ENCODE results near the gene B3GNT3.

B3GNT3 gene

DNA sequence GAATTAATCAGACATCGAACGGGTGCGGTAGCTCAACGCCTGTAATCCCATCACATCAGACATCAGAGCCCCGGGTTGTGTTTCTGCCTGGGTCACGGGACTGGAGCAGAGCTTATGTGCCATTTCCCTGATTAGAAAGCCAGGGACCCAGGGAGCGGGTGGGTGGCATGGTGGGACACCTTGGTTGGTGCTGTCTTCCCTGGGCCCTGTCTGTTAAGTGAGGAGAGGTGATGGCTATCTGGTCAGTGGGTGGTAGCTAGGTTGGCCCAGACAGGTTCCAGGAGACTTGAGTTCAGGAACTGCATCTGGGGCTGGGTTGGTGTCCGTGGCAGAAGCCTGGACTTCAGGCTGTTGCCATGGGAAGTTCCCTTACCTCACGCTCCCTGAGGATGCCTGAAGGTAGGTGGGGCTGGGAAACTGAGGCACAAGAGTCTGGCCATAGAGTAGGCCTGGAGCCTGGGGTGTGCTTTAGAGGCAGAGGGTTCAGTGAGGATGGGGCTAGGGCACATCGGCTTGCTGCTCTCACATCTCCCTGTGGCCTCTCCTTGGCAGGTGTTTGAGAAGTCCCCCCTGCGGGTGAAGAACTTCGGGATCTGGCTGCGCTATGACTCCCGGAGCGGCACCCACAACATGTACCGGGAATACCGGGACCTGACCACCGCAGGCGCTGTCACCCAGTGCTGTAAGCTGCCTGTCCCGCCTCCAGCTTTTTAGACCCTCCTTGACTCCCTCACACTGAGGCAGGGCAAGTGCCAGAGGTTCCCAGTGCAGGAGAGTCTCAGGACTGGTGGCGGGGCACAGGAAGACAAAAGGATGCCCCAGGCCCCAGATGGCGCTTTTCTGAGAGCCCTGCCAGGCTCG is 66.8 kb downstream of the B3GNT3 start:
- Histone ChIP-seq H3K27me3 (ENCODE audit: control insufficient read depth, insufficient read depth, low read length) (no peaks in the 10 kb centered on the region), H3K4me3 (ENCODE audit: low read length) (no peak overlapping the region), H3K36me3 (ENCODE audit: control insufficient read depth, insufficient read depth, low read length) (peaks cover 29% of the 10 kb centered on the region), H3K27ac (ENCODE audit: low read length) (no peak overlapping the region), H3K9me3 (ENCODE audit: control insufficient read depth, insufficient read depth, low read length) (no peaks in the 10 kb centered on the region), H3K4me1 (ENCODE audit: control insufficient read depth, insufficient read depth, low read length) (0 out of 2 replicates have a peak, but pooled peaks cover 2% of the 10 kb centered on the region)
- no CpG with 5 or more reads among the region's 23 CpGs for WGBS (ENCODE audit: insufficient coverage, insufficient read length)
- DNase-seq (ENCODE audit: low read depth, low spot score) = no peak

DNA sequence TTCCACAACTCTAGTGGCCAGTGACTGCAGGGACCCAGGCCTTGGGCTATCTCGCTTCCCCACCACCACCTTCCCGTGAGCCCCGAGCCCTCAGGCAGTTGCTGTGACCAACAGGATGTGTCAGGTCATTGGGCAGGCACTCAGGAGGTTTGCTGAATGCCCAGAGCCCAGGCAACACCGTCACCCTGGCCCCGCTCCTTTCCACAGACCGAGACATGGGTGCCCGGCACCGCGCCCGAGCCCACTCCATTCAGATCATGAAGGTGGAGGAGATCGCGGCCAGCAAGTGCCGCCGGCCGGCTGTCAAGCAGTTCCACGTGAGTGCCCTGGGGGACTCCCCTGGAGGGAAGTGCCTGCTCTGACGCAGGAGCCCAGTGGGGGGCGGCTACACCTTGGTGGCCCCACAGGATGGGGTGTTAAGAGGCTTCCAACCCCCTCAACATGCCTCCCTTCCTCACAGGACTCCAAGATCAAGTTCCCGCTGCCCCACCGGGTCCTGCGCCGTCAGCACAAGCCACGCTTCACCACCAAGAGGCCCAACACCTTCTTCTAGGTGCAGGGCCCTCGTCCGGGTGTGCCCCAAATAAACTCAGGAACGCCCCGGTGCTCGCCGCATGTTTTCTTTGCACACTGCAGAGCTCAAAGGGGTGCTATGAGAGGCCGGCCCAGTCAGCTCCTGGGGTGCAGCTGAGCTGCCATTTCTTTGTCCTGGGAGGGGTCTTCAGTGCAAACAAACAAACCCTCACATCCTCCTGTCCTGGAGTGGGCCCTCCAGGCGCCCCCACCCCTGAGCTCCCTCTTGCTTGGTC is 68.0 kb downstream of the B3GNT3 start:
- Histone ChIP-seq H3K9me3 (ENCODE audit: control insufficient read depth, insufficient read depth, low read length) (no peaks in the 10 kb centered on the region), H3K4me3 (ENCODE audit: low read length) (no peak overlapping the region), H3K27me3 (ENCODE audit: control insufficient read depth, insufficient read depth, low read length) (no peaks in the 10 kb centered on the region), H3K36me3 (ENCODE audit: control insufficient read depth, insufficient read depth, low read length) (peaks cover 29% of the 10 kb centered on the region), H3K4me1 (ENCODE audit: control insufficient read depth, insufficient read depth, low read length) (0 out of 2 replicates have a peak, but pooled peaks cover 2% of the 10 kb centered on the region), H3K27ac (ENCODE audit: low read length) (no peak overlapping the region)
- DNase-seq (ENCODE audit: low read depth, low spot score) = no peak
- no CpG with 5 or more reads among the region's 31 CpGs for WGBS (ENCODE audit: insufficient coverage, insufficient read length)

Measured in iPS DF 6.9 (cell line).